GM19240 (cell line): ENCODE data around the gene TRIM66.

ENCODE experiments used
- DNase-seq: peaks from one replicate; pipeline ENCODE4 v3.0.0; 2011; ENCODE audit warnings: low spot score; ENCODE audit not compliant: insufficient read length

The TRIM66 gene

GRCh38 chr11:8682303-8683114 is at the start of gene TRIM66, which contains the start of gene RPL27A:
Gene TRIM66 (minus strand): TSS chr11:8682665. CDS start chr11:8672274, 10,391 bp downstream.
Gene RPL27A (plus strand): TSS chr11:8682792. CDS start chr11:8682814, 22 bp downstream.
- peak; percentile 51 for DNase-seq

GRCh38 chr11:8731647-8732323 is 49.3 kb upstream of the TRIM66 start:
- DNase-seq, result no peak

- no peak for DNase-seq
Observed at GRCh38 chr11:8730697-8731020, 48.2 kb upstream of the TRIM66 start.

- no peak for DNase-seq
Observed at GRCh38 chr11:8729837-8730696, 47.6 kb upstream of the TRIM66 start.

GRCh38 chr11:8729067-8729466 is 46.6 kb upstream of the TRIM66 start:
- DNase-seq, result no peak

- DNase-seq, result no peak
Observed at GRCh38 chr11:8728563-8728962, 46.1 kb upstream of the TRIM66 start.

- no peak for DNase-seq
Observed at GRCh38 chr11:8726395-8726794, 43.9 kb upstream of the TRIM66 start.

- DNase-seq, result no peak
Observed at GRCh38 chr11:8724682-8725081, 42.2 kb upstream of the TRIM66 start.

- no peak for DNase-seq
Observed at GRCh38 chr11:8723711-8724110, 41.2 kb upstream of the TRIM66 start.

- DNase-seq, result no peak
Observed at GRCh38 chr11:8722809-8723208, 40.3 kb upstream of the TRIM66 start.

GRCh38 chr11:8721609-8722500 is 39.4 kb upstream of the TRIM66 start:
- DNase-seq, result no peak

- no peak for DNase-seq
Observed at GRCh38 chr11:8720868-8721608, 38.6 kb upstream of the TRIM66 start.

GRCh38 chr11:8720352-8720751 is 37.9 kb upstream of the TRIM66 start:
- no peak for DNase-seq

- no peak for DNase-seq
Observed at GRCh38 chr11:8719721-8720120, 37.3 kb upstream of the TRIM66 start.

- no peak for DNase-seq
Observed at GRCh38 chr11:8719211-8719649, 36.8 kb upstream of the TRIM66 start.

- DNase-seq, result no peak
Observed at GRCh38 chr11:8717876-8718753, 35.6 kb upstream of the TRIM66 start.

- no peak for DNase-seq
Observed at GRCh38 chr11:8717544-8717875, 35.0 kb upstream of the TRIM66 start.

- DNase-seq, result no peak
Observed at GRCh38 chr11:8715501-8715900, 33.0 kb upstream of the TRIM66 start.

GRCh38 chr11:8714622-8715225 is 32.3 kb upstream of the TRIM66 start:
- DNase-seq, result no peak
